ENCODE data around the gene PLA2G4B.

GRCh38 chr15:41795996-41796856, 42.4 kb upstream of the PLA2G4B start:
- TF ChIP-seq POLR2A (IDR thresholded peaks at IDR 0.05): no peak
- no peak for TF ChIP-seq CTCF (IDR thresholded peaks at IDR 0.05)

Measured in testis (tissue), 2 donors.